GM13977 (cell line): ENCODE data around the gene MAPKAPK2.

Experiments
- DNase-seq: peaks from one replicate; pipeline ENCODE4 v3.0.0; 2012; ENCODE audit warnings: low spot score
- in situ Hi-C: fragments of 300-500 bp; cut with MboI; formaldehyde crosslinking; loops from one replicate; pipeline ENCODE4 v1.12.0; 2022; ENCODE audit warnings: low sequenced_read_pairs, low pct_unique_long_range_greater_than_20kb, mixed read lengths, inconsistent platforms; ENCODE audit not compliant: unreplicated experiment
- TF ChIP-seq, protein P1 (sequence below): IDR thresholded peaks from 2 replicates; pipeline ENCODE4 v1.5.1; 2012; ENCODE audit warnings: mild to moderate bottlenecking, control low read depth; ENCODE audit not compliant: insufficient read depth; ENCODE audit errors: extremely low read depth, missing control alignments

MAPKAPK2 gene

DNA sequence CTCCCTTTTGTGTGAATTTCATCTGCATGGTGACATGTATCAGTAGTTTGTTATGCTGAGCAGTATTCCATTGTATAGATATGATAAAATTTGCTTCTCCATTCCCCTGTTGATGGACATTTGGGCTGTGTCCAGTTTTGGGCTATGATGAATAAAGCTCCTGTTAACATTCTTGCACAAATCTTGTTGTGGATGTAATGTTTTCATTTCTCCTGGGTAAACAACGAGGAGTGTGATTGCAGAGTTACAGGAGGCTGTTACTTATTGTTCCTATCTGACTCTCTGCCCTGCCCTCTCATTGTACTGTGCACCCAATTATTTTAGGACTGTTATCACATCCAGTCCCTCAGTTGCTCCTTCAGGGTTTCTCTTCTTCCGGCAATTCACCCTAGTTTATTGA, 24.2 kb downstream of the MAPKAPK2 start:
- no peak for DNase-seq
- in situ Hi-C loops = no loop called here
- TF ChIP-seq, protein P1, sequence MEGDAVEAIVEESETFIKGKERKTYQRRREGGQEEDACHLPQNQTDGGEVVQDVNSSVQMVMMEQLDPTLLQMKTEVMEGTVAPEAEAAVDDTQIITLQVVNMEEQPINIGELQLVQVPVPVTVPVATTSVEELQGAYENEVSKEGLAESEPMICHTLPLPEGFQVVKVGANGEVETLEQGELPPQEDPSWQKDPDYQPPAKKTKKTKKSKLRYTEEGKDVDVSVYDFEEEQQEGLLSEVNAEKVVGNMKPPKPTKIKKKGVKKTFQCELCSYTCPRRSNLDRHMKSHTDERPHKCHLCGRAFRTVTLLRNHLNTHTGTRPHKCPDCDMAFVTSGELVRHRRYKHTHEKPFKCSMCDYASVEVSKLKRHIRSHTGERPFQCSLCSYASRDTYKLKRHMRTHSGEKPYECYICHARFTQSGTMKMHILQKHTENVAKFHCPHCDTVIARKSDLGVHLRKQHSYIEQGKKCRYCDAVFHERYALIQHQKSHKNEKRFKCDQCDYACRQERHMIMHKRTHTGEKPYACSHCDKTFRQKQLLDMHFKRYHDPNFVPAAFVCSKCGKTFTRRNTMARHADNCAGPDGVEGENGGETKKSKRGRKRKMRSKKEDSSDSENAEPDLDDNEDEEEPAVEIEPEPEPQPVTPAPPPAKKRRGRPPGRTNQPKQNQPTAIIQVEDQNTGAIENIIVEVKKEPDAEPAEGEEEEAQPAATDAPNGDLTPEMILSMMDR = no peak

DNA sequence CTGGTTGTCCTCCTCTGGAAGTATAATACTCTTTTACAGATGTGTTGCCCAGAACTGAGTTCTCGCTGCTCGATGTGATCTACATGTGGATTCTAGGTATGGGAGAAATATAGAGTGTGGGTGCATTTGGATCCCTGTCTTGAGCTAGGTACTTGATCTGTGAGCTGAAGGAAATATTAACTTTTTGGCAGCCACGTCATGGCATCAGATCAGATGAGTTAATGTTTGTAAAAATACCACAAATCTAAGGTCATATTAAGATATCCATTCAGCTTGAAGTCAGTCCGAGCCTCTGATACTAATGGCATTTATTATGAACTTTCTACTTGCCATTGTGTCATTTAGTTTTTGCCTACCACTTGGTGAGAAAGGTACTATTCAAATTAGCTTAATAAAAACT, 24.6 kb downstream of the MAPKAPK2 start:
- TF ChIP-seq, protein P1 = no peak
- in situ Hi-C loops = no loop called here
- DNase-seq = no peak

DNA sequence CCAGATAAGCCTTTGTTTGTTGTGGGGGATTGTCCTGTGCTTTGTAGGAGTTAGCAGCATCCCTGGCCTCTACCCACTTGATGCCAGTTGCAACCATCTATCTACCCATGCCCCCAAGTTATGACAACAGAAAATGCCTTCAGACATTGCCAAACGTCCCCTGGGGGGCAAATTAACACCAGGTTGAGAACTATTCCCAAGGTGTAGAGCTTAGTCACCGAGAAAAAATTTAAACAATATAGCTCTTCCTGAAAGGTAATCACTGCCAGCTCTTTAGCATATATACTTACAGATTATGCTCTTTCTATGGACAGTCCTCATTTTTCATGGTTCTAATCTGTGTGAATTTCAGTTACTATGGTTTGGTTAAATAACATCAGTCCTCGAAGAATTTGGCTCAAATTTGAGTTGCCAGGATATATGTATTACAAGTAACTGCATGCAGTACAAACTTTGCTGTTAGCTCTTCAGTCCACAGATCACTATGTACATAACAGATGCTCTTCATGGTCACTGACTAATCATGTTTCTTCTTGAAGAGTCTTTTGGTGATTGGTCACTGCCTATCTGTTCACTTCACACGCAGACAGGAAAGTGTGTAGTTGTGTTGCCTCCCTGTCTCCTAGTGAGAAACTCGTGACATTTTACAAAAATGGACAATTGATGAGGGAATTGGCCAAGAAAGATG, 25.2 kb downstream of the MAPKAPK2 start:
- TF ChIP-seq, protein P1 = no peak
- in situ Hi-C loops = no loop called here
- no peak for DNase-seq

DNA sequence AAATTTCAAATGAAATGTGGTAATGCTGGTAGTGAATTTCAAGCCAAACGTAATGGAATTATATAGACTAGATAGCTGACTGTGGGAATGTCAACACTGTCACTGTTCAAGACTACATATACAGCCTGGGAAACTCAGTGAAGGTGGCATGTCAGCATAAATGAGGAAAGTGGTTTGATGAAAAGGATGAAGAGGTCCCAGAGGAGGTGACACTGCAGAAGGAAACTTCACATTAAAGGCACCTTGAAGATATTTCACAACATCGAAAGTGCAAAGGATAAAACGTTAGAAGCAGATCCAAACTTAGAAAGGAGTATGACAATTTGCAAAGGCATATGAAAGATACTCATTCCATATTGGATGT, 25.7 kb downstream of the MAPKAPK2 start:
- TF ChIP-seq, protein P1 = no peak
- in situ Hi-C loops = no loop called here
- no peak for DNase-seq

DNA sequence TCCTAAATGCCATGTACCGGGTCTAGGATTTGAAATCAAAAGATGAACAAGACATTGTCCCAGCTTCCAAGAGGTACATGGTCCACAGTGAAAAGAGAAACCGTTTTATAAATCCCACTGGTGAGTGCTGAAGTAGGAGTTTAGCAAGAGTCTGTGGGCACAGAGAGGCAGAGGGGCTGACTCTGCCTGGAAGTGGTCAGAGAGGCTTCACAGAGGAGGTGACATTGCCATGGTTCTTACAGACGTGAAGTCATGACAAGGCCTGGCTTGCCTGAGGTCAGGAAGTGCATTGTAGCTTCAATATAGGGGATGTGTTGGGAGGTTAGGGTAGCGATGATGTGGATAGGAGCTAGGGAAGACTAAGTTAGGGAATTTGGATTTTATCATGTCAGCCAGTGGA, 28.4 kb downstream of the MAPKAPK2 start:
- no peak for DNase-seq
- TF ChIP-seq, protein P1 = no peak
- in situ Hi-C loops = no loop called here

DNA sequence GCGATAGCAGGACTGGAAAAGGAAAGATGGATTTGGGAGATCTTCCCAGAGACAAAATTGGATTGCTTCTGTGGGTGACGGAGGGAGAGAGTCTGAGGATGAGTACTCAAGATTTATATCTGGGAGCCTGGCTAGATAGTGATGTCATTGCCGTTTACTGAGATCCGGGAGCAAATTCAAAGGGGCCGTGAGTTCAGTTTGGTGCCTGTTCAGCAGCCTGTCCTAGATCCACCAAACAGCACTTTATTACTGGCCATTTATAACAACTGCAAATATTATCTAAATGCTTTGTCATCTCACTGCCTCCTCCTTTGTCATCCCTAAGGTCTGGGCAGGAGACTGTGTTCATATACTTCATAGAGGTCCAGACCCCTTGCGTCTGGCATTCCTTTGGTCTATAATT, 29.2 kb downstream of the MAPKAPK2 start:
- in situ Hi-C loops = no loop called here
- DNase-seq = no peak
- TF ChIP-seq, protein P1 = no peak

DNA sequence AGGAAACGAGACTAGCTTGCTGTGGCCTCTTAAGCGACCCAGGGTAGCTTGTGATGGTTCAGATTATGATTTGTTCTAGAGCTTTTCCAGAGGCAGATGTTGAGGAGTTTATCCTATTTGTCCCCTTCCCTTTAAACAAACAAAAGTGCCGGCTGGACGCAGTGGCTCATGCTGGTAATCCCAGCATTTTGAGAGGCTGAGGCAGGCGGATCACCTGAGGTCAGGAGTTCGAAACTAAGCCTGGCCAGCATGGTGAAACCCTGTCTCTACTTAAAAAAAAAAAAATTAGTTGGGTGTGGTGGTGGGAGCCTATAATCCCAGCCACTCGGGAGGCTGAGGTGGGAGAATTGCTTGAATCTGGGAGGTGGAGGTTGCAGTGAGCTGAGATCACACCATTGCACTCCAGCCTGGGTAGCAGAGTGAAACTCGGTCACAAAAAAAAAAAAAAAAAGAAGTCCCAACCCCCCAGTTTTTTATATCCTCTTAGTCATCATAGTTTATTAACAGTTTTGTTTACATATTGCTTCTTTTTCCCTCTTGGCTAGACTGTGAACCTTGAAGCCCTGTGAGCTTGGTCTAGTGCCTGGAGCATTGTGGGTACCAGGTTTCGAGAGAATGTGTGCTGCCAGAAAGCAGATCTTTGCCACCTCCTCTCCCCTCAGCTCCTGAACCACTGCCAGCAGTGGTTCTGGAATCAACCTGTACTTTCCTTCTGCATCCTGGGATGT, 29.8 kb downstream of the MAPKAPK2 start:
- no peak for DNase-seq
- in situ Hi-C loops = no loop called here
- TF ChIP-seq, protein P1 = no peak
